Loucy (cell line): Measurements from ENCODE around the gene ZNF784.

Experiments
- H2AFZ ChIP-seq: fragments of 200-600 bp; sonication (generic); 2 replicates; pipeline ENCODE4 v1.6.0; 2016; ENCODE audit warnings: antibody characterized with exemption, mild to moderate bottlenecking, low read length, moderate library complexity
- H3F3A ChIP-seq: fragments of 200-600 bp; 2 replicates; pipeline ENCODE4 v1.6.0; 2016; ENCODE audit warnings: antibody characterized with exemption, low read depth, mild to moderate bottlenecking
- H3K27me3 ChIP-seq: fragments of 200-600 bp; sonication (generic); 2 replicates; pipeline ENCODE4 v1.6.1; 2014; ENCODE audit warnings: low read length, mild to moderate bottlenecking; ENCODE audit not compliant: insufficient read depth, poor library complexity, severe bottlenecking
- H3K36me3 ChIP-seq: fragments of 200-600 bp; sonication (generic); 2 replicates; pipeline ENCODE4 v1.6.1; 2016; ENCODE audit warnings: low read length; ENCODE audit not compliant: insufficient read depth
- H3K4me1 ChIP-seq: fragments of 200-600 bp; sonication (generic); 2 replicates; pipeline ENCODE4 v1.5.1; 2014; ENCODE audit warnings: low read length, mild to moderate bottlenecking; ENCODE audit not compliant: insufficient read depth, poor library complexity, severe bottlenecking
- H3K4me2 ChIP-seq: fragments of 200-600 bp; sonication (generic); 2 replicates; pipeline ENCODE4 v1.6.0; 2014; ENCODE audit warnings: antibody characterized with exemption, low read length, low read depth, mild to moderate bottlenecking; ENCODE audit not compliant: poor library complexity, severe bottlenecking
- H3K4me3 ChIP-seq: fragments of 200-600 bp; sonication (generic); 2 replicates; pipeline ENCODE4 v1.5.1; 2014; ENCODE audit warnings: low read length, mild to moderate bottlenecking, mixed read lengths; ENCODE audit not compliant: poor library complexity, severe bottlenecking
- H3K79me2 ChIP-seq: fragments of 200-600 bp; sonication (generic); 2 replicates; pipeline ENCODE4 v1.6.1; 2014; ENCODE audit warnings: low read length; ENCODE audit not compliant: insufficient read depth
- H3K9ac ChIP-seq: fragments of 200-600 bp; sonication (generic); 2 replicates; pipeline ENCODE4 v1.6.0; 2014; ENCODE audit warnings: mild to moderate bottlenecking, low read depth, low read length, moderate library complexity; ENCODE audit not compliant: poor library complexity, severe bottlenecking
- H3K9me2 ChIP-seq: fragments of 200-600 bp; sonication (generic); replicated peaks from 2 replicates; pipeline ENCODE4 v1.6.1; 2016; ENCODE audit warnings: low read depth, low read length, mixed read lengths
- H3K9me3 ChIP-seq: fragments of 200-600 bp; sonication (generic); 2 replicates; pipeline ENCODE4 v1.6.1; 2014; ENCODE audit warnings: mild to moderate bottlenecking, antibody characterized with exemption, low read length, low read depth; ENCODE audit not compliant: insufficient read depth
- H4K20me1 ChIP-seq: fragments of 200-600 bp; sonication (generic); 2 replicates; pipeline ENCODE4 v1.6.0; 2014; ENCODE audit warnings: antibody characterized with exemption, low read length, mild to moderate bottlenecking; ENCODE audit not compliant: insufficient read depth, poor library complexity, severe bottlenecking
- CTCF ChIP-seq: fragments of 200-600 bp; sonication (generic); conservative IDR thresholded peaks from 2 replicates; pipeline ENCODE4 v1.5.1; 2014; ENCODE audit warnings: mild to moderate bottlenecking, antibody characterized with exemption, low read length
- EZH2phosphoT487 ChIP-seq: fragments of 200-600 bp; IDR thresholded peaks from 2 replicates; pipeline ENCODE4 v1.6.1; 2018; ENCODE audit warnings: antibody characterized with exemption, mild to moderate bottlenecking, moderate library complexity, borderline replicate concordance

ZNF784 gene

GRCh38 chr19:55596304-55596703 is 28.1 kb downstream of the ZNF784 start:
- H4K20me1 ChIP-seq, result peaks cover 6% of the 10 kb centered on the region
- H3K4me1 ChIP-seq, result peaks cover 16% of the 10 kb centered on the region
- H2AFZ ChIP-seq, result no peak overlapping the region
- no peak overlapping the region for H3K9ac ChIP-seq
- H3K9me3 ChIP-seq, result no peaks in the 10 kb centered on the region
- TF ChIP-seq CTCF, result no peak
- TF ChIP-seq EZH2phosphoT487, result no peak
- H3F3A ChIP-seq, result no peaks in the 10 kb centered on the region
- no peak overlapping the region for H3K4me3 ChIP-seq
- H3K79me2 ChIP-seq, result peaks cover 15% of the 10 kb centered on the region
- H3K9me2 ChIP-seq, result no peaks in the 10 kb centered on the region
- H3K27me3 ChIP-seq, result no peaks in the 10 kb centered on the region
- H3K4me2 ChIP-seq, result no peak overlapping the region
- no peaks in the 10 kb centered on the region for H3K36me3 ChIP-seq

- H3K4me3 ChIP-seq, result no peak overlapping the region
- H3K9me2 ChIP-seq, result no peaks in the 10 kb centered on the region
- no peaks in the 10 kb centered on the region for H3F3A ChIP-seq
- H4K20me1 ChIP-seq, result peaks cover 6% of the 10 kb centered on the region
- H3K36me3 ChIP-seq, result no peaks in the 10 kb centered on the region
- no peaks in the 10 kb centered on the region for H3K9me3 ChIP-seq
- peaks cover 8% of the 10 kb centered on the region; the same call in 1 of the 2 replicates for H3K79me2 ChIP-seq
- no peaks in the 10 kb centered on the region for H3K27me3 ChIP-seq
- TF ChIP-seq CTCF (no peak), EZH2phosphoT487 (no peak)
- peaks cover 9% of the 10 kb centered on the region for H3K4me1 ChIP-seq
- no peak overlapping the region for H3K9ac ChIP-seq
- H3K4me2 ChIP-seq, result no peak overlapping the region
- no peak overlapping the region for H2AFZ ChIP-seq
Observed at GRCh38 chr19:55594996-55595545, 29.3 kb downstream of the ZNF784 start.

DNA sequence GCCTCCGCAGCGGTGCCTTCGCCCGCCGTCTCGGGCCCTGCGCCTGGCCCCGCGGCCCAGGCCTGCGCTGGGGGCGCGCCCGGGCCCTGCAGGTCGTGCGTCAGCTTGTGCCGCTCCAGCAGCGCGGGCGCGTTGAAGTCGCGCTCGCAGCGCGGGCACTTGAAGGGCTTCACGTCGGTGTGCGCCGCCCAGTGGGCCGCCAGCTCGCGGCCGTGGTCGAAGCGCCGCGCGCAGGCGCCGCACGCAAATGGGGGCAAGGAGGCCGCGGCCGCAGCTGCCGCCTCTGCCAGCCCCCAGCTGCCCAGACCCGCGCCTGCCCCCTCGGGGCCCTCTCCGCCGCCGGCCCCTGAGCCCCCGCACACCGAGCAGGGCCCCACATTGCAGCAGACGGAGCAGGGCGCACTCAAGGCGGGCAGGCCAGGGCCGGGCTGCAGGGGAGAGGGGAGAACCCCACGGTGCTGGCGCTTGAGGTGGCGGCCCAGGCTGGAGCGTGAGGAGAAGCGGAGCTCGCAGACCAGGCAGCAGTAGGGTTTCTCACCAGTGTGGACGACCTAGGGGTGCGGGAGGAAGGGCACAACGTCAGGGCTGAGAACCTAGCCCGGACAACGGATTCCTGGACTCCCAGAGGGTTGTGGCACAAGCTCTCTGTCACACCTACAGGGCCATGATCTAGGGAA is 31.1 kb downstream of the ZNF784 start:
- peaks cover 4% of the 10 kb centered on the region for H3K4me1 ChIP-seq
- H3K4me2 ChIP-seq, result no peak overlapping the region
- no peak overlapping the region for H3K9ac ChIP-seq
- H3K9me2 ChIP-seq, result no peaks in the 10 kb centered on the region
- H3F3A ChIP-seq, result no peaks in the 10 kb centered on the region
- H3K27me3 ChIP-seq, result no peaks in the 10 kb centered on the region
- no peak for TF ChIP-seq CTCF
- no peak for TF ChIP-seq EZH2phosphoT487
- peaks cover 3% of the 10 kb centered on the region for H4K20me1 ChIP-seq
- no peak overlapping the region for H3K4me3 ChIP-seq
- no peaks in the 10 kb centered on the region for H3K9me3 ChIP-seq
- H2AFZ ChIP-seq, result no peak overlapping the region
- no peaks in the 10 kb centered on the region for H3K36me3 ChIP-seq
- peaks cover 4% of the 10 kb centered on the region; the same call in 1 of the 2 replicates for H3K79me2 ChIP-seq
